OCI-LY3 (cell line): ENCODE results near the gene UNC93A.

Experiments used
- H2AFZ ChIP-seq: fragments of 200-600, 300-600 bp; shearing (Covaris generic); 2 replicates; pipeline ENCODE4 v1.6.0; 2014; ENCODE audit warnings: antibody characterized with exemption, low read depth, low read length
- H3K27ac ChIP-seq: fragments of 200-600, 300-600 bp; sonication (generic); 2 replicates; pipeline ENCODE4 v1.5.1; 2014; ENCODE audit warnings: mild to moderate bottlenecking, low read length, moderate library complexity, mixed read lengths
- H3K27me3 ChIP-seq: fragments of 200-600, 300-600 bp; sonication (generic); 2 replicates; pipeline ENCODE4 v1.6.1; 2014; ENCODE audit warnings: low read depth, low read length, mixed read lengths
- H3K36me3 ChIP-seq: fragments of 200-600, 300-600 bp; sonication (generic); replicated peaks from 2 replicates; pipeline ENCODE3; 2014; ENCODE audit warnings: low read depth, low read length, mixed read lengths
- H3K4me1 ChIP-seq: fragments of 300-600, 200-600 bp; sonication (generic); 2 replicates; pipeline ENCODE4 v1.6.1; 2014; ENCODE audit warnings: low read length, mixed read lengths
- H3K4me2 ChIP-seq: fragments of 200-600, 300-600 bp; sonication (generic); 2 replicates; pipeline ENCODE4 v1.6.1; 2014; ENCODE audit warnings: low read length, mixed read lengths
- H3K4me3 ChIP-seq: fragments of 300-600, 200-600 bp; sonication (generic); 2 replicates; pipeline ENCODE4 v1.5.1; 2014; ENCODE audit warnings: antibody characterized with exemption, mild to moderate bottlenecking, low read length, moderate library complexity
- H3K79me2 ChIP-seq: fragments of 300-600, 200-600 bp; shearing (Covaris generic); 2 replicates; pipeline ENCODE4 v1.6.1; 2014; ENCODE audit warnings: mild to moderate bottlenecking, low read length, mixed read lengths
- H3K9ac ChIP-seq: fragments of 300-600, 200-600 bp; shearing (Covaris generic); 2 replicates; pipeline ENCODE4 v1.6.0; 2014; ENCODE audit warnings: mild to moderate bottlenecking, low read length, moderate library complexity
- H3K9me3 ChIP-seq: fragments of 200-600, 300-600 bp; shearing (Covaris generic); 2 replicates; pipeline ENCODE4 v1.6.1; 2014; ENCODE audit warnings: low read length, mixed read lengths; ENCODE audit not compliant: insufficient read depth
- H4K20me1 ChIP-seq: fragments of 200-600, 300-600 bp; sonication (generic); 2 replicates; pipeline ENCODE4 v1.6.1; 2016; ENCODE audit warnings: low read length, mixed read lengths; ENCODE audit not compliant: insufficient read depth
- EZH2phosphoT487 ChIP-seq: fragments of 200-600 bp; shearing (Covaris generic); IDR thresholded peaks from 2 replicates; pipeline ENCODE4 v1.6.1; 2018; ENCODE audit warnings: antibody characterized with exemption, mixed run types, low read depth
- TF ChIP-seq, protein P1 (sequence below): fragments of 200-600, 300-600 bp; sonication (generic); IDR thresholded peaks from 2 replicates; pipeline ENCODE4 v1.5.1; 2014; ENCODE audit warnings: antibody characterized with exemption, low read length, low read depth

UNC93A gene

DNA sequence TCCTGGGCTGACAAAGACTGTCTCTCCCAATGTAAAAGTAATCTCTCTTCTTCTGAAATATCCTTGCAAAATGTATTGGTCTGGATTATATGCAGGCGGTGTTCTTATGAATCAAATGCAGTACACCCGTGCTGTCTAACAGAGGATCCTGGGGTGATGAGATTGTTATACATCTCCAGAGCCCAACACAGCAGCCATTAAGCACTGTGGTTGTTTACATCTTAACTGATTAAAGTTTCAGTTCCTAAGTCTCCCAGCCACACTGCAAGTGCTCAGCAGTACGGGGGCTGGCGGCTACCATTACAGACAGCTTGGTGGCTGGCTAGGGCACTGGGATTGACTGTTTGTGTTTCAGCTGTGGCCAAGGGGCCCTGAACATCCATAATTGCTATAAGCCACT lies 7.0 kb downstream of the UNC93A start:
- Histone ChIP-seq H3K4me1 (no peaks in the 10 kb centered on the region), H4K20me1 (no peaks in the 10 kb centered on the region), H2AFZ (no peak overlapping the region), H3K27me3 (no peaks in the 10 kb centered on the region), H3K27ac (no peak overlapping the region), H3K36me3 (no peaks in the 10 kb centered on the region), H3K9ac (no peak overlapping the region), H3K79me2 (no peaks in the 10 kb centered on the region), H3K9me3 (no peaks in the 10 kb centered on the region), H3K4me3 (no peak overlapping the region), H3K4me2 (no peak overlapping the region)
- TF ChIP-seq, protein P1, sequence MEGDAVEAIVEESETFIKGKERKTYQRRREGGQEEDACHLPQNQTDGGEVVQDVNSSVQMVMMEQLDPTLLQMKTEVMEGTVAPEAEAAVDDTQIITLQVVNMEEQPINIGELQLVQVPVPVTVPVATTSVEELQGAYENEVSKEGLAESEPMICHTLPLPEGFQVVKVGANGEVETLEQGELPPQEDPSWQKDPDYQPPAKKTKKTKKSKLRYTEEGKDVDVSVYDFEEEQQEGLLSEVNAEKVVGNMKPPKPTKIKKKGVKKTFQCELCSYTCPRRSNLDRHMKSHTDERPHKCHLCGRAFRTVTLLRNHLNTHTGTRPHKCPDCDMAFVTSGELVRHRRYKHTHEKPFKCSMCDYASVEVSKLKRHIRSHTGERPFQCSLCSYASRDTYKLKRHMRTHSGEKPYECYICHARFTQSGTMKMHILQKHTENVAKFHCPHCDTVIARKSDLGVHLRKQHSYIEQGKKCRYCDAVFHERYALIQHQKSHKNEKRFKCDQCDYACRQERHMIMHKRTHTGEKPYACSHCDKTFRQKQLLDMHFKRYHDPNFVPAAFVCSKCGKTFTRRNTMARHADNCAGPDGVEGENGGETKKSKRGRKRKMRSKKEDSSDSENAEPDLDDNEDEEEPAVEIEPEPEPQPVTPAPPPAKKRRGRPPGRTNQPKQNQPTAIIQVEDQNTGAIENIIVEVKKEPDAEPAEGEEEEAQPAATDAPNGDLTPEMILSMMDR: no peak
- no peak for TF ChIP-seq EZH2phosphoT487

DNA sequence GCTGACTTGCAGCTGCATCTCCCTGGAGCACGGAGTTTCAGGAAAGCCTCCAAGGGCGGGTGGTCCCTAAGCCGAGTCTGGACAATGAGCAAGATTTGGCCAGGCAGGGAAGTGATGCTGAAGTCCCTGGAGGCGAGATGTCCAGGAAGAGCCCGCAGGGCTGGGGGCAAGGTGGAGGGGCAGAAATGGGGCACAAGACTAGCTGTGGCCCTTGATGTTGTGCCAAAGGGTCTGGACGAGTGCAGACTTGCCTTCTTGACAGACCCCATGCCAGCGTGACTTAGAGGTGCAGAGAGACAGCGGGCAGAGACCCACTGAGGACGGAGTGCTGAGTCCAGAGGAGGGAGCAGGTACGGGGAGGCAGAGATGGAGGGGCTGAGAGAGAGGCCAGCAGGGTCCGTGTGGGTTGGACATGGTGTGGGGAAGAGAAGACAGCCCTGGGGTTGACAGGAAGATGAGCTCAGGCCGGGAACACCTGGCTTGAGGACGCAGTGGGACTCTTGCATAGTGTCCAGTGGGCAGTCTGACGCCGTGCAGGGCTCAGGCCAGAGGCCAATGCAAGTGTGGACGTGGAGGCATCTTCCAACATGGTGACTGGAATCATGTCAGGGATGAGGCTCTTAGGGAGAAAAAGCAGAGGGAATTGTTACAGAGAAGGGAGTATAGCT lies 8.7 kb downstream of the UNC93A start:
- Histone ChIP-seq H4K20me1 (no peaks in the 10 kb centered on the region), H3K79me2 (no peaks in the 10 kb centered on the region), H3K27me3 (no peaks in the 10 kb centered on the region), H3K9ac (no peak overlapping the region), H3K9me3 (no peaks in the 10 kb centered on the region), H3K4me3 (no peak overlapping the region), H3K36me3 (no peaks in the 10 kb centered on the region), H2AFZ (no peak overlapping the region), H3K4me2 (no peak overlapping the region), H3K27ac (no peak overlapping the region), H3K4me1 (no peaks in the 10 kb centered on the region)
- TF ChIP-seq EZH2phosphoT487: no peak
- TF ChIP-seq, protein P1: no peak

DNA sequence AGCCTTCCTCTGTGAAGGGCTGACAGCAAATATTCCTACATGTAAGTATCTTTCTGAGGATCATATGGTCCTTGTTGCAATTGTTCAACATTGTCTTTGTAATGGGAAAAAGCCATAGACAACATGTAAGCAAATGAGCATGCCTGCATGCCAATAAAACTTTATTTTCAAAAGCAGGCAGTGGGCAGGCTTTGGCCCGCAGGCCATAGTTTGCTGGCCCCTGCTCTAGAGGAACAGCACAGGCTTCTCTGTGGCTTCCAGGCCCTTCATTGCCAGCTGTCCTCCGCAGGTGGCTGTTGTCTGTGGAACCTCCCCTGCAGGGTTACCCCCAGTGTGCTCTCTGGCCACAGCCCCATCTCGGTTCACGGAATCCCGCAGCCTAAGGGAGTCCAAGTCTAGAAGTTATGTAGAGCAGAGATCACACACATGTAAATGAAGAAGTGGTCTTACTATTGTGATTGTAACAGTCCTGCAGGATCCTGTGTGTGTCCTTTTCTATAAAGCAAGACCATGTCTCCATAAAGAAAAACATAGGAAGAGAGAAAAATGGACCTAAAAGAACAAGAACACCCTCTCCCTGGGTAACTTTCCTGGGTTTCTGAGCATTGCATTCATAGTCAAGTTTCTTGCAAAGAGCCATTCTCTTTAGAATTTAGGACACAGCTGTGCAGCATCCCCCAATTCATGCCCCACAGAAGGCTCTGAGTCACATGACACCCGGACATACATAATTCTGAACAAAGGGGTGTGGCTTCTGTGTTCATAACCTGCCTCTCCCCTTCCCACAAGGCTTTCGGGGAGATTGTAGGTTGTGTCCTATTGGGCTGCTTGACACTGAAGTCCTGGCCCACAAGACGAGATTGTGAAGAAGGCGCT lies 10.0 kb downstream of the UNC93A start:
- no peak overlapping the region for H3K9ac ChIP-seq
- TF ChIP-seq, protein P1: no peak
- TF ChIP-seq EZH2phosphoT487: no peak
- H3K79me2 ChIP-seq: no peaks in the 10 kb centered on the region
- H3K27ac ChIP-seq: no peak overlapping the region
- no peaks in the 10 kb centered on the region for H4K20me1 ChIP-seq
- no peak overlapping the region for H2AFZ ChIP-seq
- no peaks in the 10 kb centered on the region for H3K4me1 ChIP-seq
- H3K4me3 ChIP-seq: no peak overlapping the region
- H3K9me3 ChIP-seq: no peaks in the 10 kb centered on the region
- H3K27me3 ChIP-seq: no peaks in the 10 kb centered on the region
- H3K36me3 ChIP-seq: no peaks in the 10 kb centered on the region
- H3K4me2 ChIP-seq: no peak overlapping the region

DNA sequence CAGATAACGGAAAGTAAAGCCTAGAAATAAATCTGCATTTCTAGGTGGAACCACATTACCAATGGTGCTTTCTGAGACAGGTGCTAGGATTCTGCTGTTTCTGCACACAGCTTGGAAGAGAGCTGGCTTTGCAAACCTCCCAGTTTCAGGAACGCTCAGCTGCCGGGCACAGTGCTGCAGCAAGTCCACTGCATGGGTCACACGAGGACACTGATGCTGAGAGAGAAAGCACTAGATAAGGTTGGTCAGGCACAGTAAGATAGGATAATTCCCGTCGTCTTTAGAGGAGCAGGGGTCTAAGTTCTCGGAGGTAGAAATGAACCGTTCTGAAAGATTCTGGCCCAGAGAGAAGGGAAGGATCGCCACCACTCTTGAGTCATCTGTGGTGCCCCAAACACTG lies 11.0 kb downstream of the UNC93A start:
- H3K27me3 ChIP-seq: no peaks in the 10 kb centered on the region
- H2AFZ ChIP-seq: no peak overlapping the region
- H3K79me2 ChIP-seq: no peaks in the 10 kb centered on the region
- H3K27ac ChIP-seq: no peak overlapping the region
- H3K9ac ChIP-seq: no peak overlapping the region
- H3K9me3 ChIP-seq: no peaks in the 10 kb centered on the region
- no peak overlapping the region for H3K4me3 ChIP-seq
- TF ChIP-seq EZH2phosphoT487: no peak
- TF ChIP-seq, protein P1: no peak
- H3K4me1 ChIP-seq: no peaks in the 10 kb centered on the region
- no peak overlapping the region for H3K4me2 ChIP-seq
- H4K20me1 ChIP-seq: no peaks in the 10 kb centered on the region
- H3K36me3 ChIP-seq: no peaks in the 10 kb centered on the region
